ENCODE measurements around the gene CTU1.

The CTU1 gene

DNA sequence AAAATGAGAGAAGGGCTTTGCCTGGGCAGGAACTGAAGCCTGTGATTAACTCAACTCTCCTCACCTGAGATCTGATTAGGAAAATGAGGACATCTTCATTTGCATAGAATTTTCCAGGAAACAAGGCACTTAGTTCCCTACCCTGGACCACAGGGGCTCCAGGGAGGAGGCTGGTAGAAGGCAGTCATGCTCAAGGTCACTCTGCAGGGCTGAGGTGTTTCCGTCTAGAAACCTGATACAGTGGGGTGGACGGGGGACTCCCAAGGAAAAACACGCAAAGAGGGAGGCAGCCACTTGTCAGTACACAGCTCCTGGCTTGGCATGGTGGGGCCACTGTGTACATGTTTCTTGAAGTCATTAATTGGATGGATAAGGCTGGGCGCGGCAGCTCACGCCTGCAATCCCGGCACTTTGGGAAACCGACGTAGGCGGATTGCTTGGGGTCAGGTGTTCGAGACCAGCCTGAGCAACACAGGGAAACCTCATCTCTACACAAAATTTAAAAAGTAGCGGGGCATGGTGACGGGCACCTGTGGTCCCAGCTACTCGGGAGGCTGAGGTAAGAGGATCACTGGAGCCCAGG is 31.5 kb downstream of the CTU1 start:
- Histone ChIP-seq H3K9me3 (peaks cover 0 to 17% (median 5%) of the 10 kb centered on the region in 3 donors), H3K36me3 (peaks cover 0 to 3% (median 0%) of the 10 kb centered on the region in 3 donors), H3K4me3 (no peak overlapping the region), H3K27ac (no peak overlapping the region), H3K4me1 (no peaks in the 10 kb centered on the region), H3K27me3 (peaks cover 0 to 4% of the 10 kb centered on the region in 2 donors)
- intact Hi-C loops (cut with DNase I; ENCODE audit: low total_unique reads): no loop called here
- no peak for DNase-seq
- TF ChIP-seq CTCF (IDR thresholded peaks at IDR 0.05): no peak

DNA sequence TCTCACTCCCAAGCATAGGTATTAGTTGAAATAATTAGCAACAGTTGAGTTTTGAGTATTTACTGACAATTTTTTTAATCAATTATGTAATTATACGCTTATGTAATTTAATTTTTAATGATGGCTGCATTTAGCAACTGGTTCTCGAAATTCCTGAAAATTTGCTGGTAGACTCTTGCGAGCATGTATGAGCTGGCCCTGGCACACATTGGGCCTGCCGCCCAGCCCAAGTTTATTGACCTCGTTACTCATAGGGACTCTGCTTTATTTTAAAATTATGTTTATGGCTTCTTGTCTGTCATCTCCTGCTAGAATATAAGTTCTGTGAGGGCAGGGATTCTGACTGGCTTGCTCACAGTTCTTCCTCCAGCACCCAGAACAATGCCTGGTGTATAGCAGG is 32.2 kb downstream of the CTU1 start:
- Histone ChIP-seq H3K9me3 (peaks cover 0 to 17% (median 5%) of the 10 kb centered on the region in 3 donors), H3K36me3 (peaks cover 0 to 3% (median 0%) of the 10 kb centered on the region in 3 donors), H3K4me3 (no peak overlapping the region), H3K27me3 (peaks cover 0 to 4% of the 10 kb centered on the region in 2 donors), H3K27ac (no peak overlapping the region), H3K4me1 (no peaks in the 10 kb centered on the region)
- TF ChIP-seq CTCF (IDR thresholded peaks at IDR 0.05): no peak
- intact Hi-C loops (cut with DNase I; ENCODE audit: low total_unique reads): no loop called here
- DNase-seq: no peak

DNA sequence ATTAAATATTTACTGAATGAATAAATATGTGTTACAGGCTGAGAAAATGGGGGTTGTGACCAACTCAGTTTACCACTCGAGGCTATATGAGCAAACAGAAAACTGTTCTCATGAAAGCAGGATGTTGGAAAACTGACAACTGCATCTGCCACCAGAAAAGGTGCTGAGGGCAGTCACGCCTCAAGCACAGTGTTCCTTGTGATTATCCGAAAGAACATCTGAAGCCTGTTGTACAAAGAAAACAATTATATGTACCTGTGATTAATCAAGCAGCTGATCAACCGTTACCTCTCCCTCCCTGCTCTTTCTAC is 37.2 kb downstream of the CTU1 start:
- TF ChIP-seq CTCF (IDR thresholded peaks at IDR 0.05): no peak
- Histone ChIP-seq H3K4me3 (no peak overlapping the region), H3K36me3 (peaks cover 0 to 3% (median 0%) of the 10 kb centered on the region in 3 donors), H3K27ac (no peak overlapping the region), H3K9me3 (peaks cover 0 to 17% (median 5%) of the 10 kb centered on the region in 3 donors), H3K4me1 (no peaks in the 10 kb centered on the region), H3K27me3 (peaks cover 0 to 6% of the 10 kb centered on the region in 2 donors)
- intact Hi-C loops (cut with DNase I; ENCODE audit: low total_unique reads): no loop called here
- DNase-seq: no peak

DNA sequence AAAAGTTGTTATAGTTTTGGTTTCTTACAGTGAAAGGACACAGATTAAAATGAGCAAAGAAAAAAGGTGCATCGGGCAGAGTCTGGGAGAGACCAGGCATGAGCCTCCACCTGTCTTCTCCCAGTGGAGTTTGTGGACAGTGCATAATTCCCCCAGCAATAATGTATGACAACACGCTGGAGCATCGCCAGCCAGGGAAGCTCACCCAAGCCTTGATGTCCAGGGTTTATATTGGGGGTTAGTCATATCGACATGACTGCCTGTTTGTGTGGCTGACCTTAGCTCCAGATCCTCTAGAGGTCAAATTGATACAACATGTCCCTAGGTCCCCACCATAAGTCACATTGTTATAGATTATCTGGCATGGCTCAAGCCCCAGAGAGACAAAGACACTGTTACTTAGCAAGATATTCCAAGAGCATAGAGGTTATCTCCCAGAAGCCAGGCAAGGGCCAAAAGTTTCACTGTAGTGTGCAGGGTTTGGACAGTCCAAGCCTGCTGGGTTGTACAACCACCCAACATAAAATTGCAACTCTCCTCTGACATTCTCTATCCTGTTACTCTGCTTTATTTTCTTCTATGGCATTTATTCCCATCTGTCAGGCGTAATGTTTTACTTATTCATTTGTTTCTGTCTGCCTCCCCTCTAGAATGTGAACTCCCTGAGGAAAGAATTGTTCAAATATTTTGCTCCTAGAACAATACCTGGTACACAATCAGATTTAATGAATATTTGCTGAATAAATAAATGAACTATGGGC is 37.7 kb downstream of the CTU1 start:
- no peak overlapping the region for H3K27ac ChIP-seq
- H3K4me3 ChIP-seq: no peak overlapping the region
- H3K36me3 ChIP-seq: peaks cover 0 to 3% (median 0%) of the 10 kb centered on the region in 3 donors
- no peaks in the 10 kb centered on the region for H3K4me1 ChIP-seq
- peaks cover 0 to 17% (median 5%) of the 10 kb centered on the region in 3 donors for H3K9me3 ChIP-seq
- intact Hi-C loops (cut with DNase I; ENCODE audit: low total_unique reads): no loop called here
- no peak for DNase-seq
- TF ChIP-seq CTCF (IDR thresholded peaks at IDR 0.05): no peak
- H3K27me3 ChIP-seq: peaks cover 0 to 10% of the 10 kb centered on the region in 2 donors

- Histone ChIP-seq H3K4me1 (no peaks in the 10 kb centered on the region), H3K9me3 (no peaks in the 10 kb centered on the region), H3K27me3 (peaks cover 0 to 32% of the 10 kb centered on the region in 2 donors), H3K36me3 (no peaks in the 10 kb centered on the region), H3K27ac (no peak overlapping the region), H3K4me3 (no peak overlapping the region)
- intact Hi-C loops (cut with DNase I; ENCODE audit: low total_unique reads): no loop called here
- TF ChIP-seq CTCF (IDR thresholded peaks at IDR 0.05): no peak
- DNase-seq: no peak
Observed at GRCh38 chr19:51066393-51067186, 41.6 kb downstream of the CTU1 start.

Data from tibial artery (tissue), 4 donors.